IPS DF 6.9 (cell line): ENCODE data around the gene OSBPL3.

Source experiments
- DNase-seq: peaks from one replicate; pipeline ENCODE4 v3.0.0-alpha.2; 2013; ENCODE audit warnings: low read depth, low spot score
- H3K27ac ChIP-seq: one replicate; pipeline ENCODE4 v1.5.1; 2013; ENCODE audit warnings: low read length, control low read depth
- H3K27me3 ChIP-seq: 2 replicates; pipeline ENCODE4 v1.6.1; 2013; ENCODE audit warnings: mild to moderate bottlenecking, low read length; ENCODE audit not compliant: control insufficient read depth, insufficient read depth
- H3K36me3 ChIP-seq: 2 replicates; pipeline ENCODE4 v1.6.1; 2013; ENCODE audit warnings: low read length; ENCODE audit not compliant: control insufficient read depth, insufficient read depth
- H3K4me1 ChIP-seq: 2 replicates; pipeline ENCODE4 v1.6.1; 2013; ENCODE audit warnings: low read length; ENCODE audit not compliant: control insufficient read depth, insufficient read depth
- H3K4me3 ChIP-seq: 2 replicates; pipeline ENCODE4 v1.5.1; 2013; ENCODE audit warnings: mild to moderate bottlenecking, low read length
- H3K9me3 ChIP-seq: 2 replicates; pipeline ENCODE4 v1.6.1; 2013; ENCODE audit warnings: low read length, inconsistent platforms; ENCODE audit not compliant: control insufficient read depth, insufficient read depth
- WGBS: extraction: QIAGEN DNeasy Blood & Tissue Kit; methylation state at CpG from one replicate; pipeline ENCODE4 v1.1.7; 2013; ENCODE audit warnings: mixed read lengths, missing lambda C conversion rate; ENCODE audit not compliant: insufficient read length, insufficient coverage; 5-methylcytosine and 5-hydroxymethylcytosine counted together

OSBPL3 gene

DNA sequence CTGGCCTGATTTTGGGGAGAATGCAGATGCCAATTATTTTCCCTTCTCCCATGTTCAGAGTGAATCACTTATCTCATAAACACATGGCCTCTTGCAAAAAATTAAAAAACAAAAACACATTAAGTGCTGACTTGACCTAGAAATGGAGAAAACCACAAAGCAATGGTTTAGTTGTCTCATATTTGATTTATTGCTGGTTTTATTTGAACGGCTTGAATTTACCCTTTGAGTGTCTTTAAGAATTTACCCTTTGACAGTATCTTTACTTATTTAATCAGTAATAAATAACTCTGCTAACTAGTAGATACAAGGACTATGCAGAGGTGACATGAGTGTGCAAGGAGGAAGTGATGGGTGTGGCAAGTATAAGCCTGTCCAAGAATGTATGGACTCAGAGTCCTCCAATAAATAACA is 154.6 kb downstream of the OSBPL3 start:
- Histone ChIP-seq H3K27me3 (no peaks in the 10 kb centered on the region), H3K9me3 (no peaks in the 10 kb centered on the region), H3K4me1 (no peaks in the 10 kb centered on the region), H3K27ac (no peak overlapping the region), H3K36me3 (no peaks in the 10 kb centered on the region), H3K4me3 (no peak overlapping the region)
- no peak for DNase-seq
- no CpG with 5 or more reads among the region's 1 CpG for WGBS

GRCh38 chr7:24824896-24825295 is 155.1 kb downstream of the OSBPL3 start:
- Histone ChIP-seq H3K27me3 (no peaks in the 10 kb centered on the region), H3K9me3 (no peaks in the 10 kb centered on the region), H3K4me1 (no peaks in the 10 kb centered on the region), H3K27ac (no peak overlapping the region), H3K4me3 (no peak overlapping the region), H3K36me3 (no peaks in the 10 kb centered on the region)
- DNase-seq, result no peak
- WGBS, result no CpG with 5 or more reads among the region's 3 CpGs

DNA sequence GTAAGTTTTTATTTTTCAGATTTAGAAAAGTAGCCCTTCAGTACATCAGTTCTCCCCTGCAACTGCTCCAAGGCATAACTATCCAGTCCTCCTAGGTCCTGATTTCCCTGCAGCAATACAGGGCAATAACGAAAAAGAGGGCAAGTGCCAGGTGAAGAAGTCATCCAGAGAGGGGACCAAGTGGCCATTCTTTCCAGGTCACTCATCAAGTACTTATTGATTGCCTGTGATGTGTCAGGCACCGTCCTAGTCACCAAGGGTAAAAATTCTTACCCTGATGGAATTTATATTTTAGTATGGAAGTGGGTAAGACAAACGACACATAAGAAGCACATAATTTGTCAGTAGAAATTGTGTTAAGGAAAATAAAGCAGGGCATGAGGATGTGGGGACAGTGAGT is 155.6 kb downstream of the OSBPL3 start:
- H3K36me3 ChIP-seq, result no peaks in the 10 kb centered on the region
- H3K27me3 ChIP-seq, result no peaks in the 10 kb centered on the region
- H3K9me3 ChIP-seq, result no peaks in the 10 kb centered on the region
- no CpG with 5 or more reads among the region's 3 CpGs for WGBS
- H3K4me1 ChIP-seq, result no peaks in the 10 kb centered on the region
- H3K4me3 ChIP-seq, result no peak overlapping the region
- no peak for DNase-seq
- no peak overlapping the region for H3K27ac ChIP-seq

DNA sequence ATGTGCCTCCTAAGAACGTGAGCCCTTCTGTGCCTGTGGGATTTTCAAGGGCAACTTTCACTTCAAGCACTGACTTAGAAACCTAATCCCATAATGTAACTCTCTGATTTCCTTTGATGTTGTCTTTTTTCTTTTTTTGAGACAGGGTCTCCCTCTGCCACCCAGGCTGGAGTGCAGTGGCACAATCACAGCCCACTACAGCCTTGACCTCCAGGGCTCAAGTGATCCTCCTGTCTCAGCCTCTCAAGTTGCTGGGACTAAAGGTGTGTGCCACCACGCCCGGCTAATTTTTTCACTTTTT is 158.3 kb downstream of the OSBPL3 start:
- H3K9me3 ChIP-seq, result no peaks in the 10 kb centered on the region
- no peaks in the 10 kb centered on the region for H3K4me1 ChIP-seq
- H3K27me3 ChIP-seq, result no peaks in the 10 kb centered on the region
- H3K36me3 ChIP-seq, result no peaks in the 10 kb centered on the region
- no peak for DNase-seq
- no CpG with 5 or more reads among the region's 3 CpGs for WGBS
- H3K4me3 ChIP-seq, result no peak overlapping the region
- H3K27ac ChIP-seq, result no peak overlapping the region

DNA sequence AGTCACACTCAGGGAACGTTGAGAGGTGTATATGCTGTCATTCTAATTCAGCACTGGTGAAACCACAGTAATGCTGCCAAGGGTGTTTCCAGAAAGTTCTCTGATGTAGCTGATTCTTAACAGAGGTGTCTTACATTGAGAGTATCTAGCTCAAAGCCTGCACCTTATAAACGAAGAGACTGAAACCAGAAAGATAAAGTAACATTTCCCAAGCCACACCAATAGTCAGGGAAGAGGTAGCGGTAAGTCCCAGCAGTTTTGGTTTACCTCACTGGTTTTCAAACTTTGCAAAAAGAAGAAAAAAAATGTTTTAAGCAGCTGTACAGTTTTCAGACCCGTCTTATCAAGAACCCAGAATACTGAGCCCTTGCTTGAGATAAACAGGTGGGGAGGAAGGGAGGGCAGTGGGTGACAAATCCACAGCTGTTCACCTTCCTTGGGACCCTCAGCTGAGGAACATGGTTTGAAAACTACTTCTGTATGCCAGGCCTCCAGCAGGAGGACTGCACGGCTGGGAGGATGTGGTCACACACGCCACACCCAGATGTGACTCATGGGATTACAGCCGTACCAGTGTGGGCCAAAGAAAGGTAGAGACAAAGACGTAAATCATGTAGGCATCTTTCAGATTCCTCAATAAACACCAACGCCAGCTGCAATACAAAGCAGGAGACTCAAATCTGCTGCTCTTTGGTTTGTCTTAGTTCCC is 158.8 kb downstream of the OSBPL3 start:
- Histone ChIP-seq H3K4me1 (no peaks in the 10 kb centered on the region), H3K9me3 (no peaks in the 10 kb centered on the region), H3K27me3 (no peaks in the 10 kb centered on the region), H3K4me3 (no peak overlapping the region), H3K27ac (no peak overlapping the region), H3K36me3 (no peaks in the 10 kb centered on the region)
- WGBS, result no CpG with 5 or more reads among the region's 9 CpGs
- DNase-seq, result no peak

DNA sequence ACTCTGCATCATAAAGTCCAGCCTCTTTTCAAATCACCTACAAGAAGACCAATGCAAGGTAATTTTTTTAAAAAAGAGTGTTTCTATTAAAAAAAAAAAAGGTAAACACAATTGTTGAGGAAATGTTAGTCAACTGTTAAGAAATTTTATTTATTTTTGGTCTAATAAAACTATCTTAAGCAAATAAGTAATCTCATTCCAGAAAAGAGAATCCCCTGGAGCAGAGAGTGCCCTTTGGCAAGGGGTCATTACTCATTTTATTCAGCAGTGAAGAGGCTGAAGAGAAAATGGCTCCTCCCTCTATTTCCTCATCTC is 159.3 kb downstream of the OSBPL3 start:
- Histone ChIP-seq H3K4me1 (no peaks in the 10 kb centered on the region), H3K36me3 (no peaks in the 10 kb centered on the region), H3K9me3 (no peaks in the 10 kb centered on the region), H3K27ac (no peak overlapping the region), H3K27me3 (no peaks in the 10 kb centered on the region), H3K4me3 (no peak overlapping the region)
- DNase-seq, result no peak

- Histone ChIP-seq H3K27ac (no peak overlapping the region), H3K36me3 (no peaks in the 10 kb centered on the region), H3K4me1 (no peaks in the 10 kb centered on the region), H3K9me3 (no peaks in the 10 kb centered on the region), H3K27me3 (no peaks in the 10 kb centered on the region), H3K4me3 (no peak overlapping the region)
- no CpG with 5 or more reads among the region's 11 CpGs for WGBS
- peak; percentile 82 for DNase-seq
Measured at GRCh38 chr7:24819916-24820689, 159.9 kb downstream of the OSBPL3 start.

DNA sequence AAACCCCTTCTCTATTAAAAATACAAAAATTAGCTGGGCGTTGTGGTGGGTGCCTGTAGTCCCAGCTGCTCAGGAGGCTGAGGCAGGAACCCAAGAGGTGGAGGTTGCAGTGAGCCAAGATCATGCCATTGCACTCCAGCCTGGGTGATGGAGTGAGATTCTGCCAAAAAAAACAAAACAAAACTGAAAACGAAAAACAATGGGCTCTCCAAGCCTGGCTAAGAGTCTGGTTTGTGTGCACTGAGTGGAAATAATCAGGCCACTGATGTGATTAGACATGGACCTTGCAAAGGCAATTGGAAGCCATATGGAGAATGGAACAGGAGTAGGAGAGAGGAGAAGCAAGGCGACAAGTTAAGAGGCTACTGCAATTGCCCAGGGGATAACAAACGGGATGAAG is 162.6 kb downstream of the OSBPL3 start:
- no CpG with 5 or more reads among the region's 4 CpGs for WGBS
- H3K36me3 ChIP-seq, result no peaks in the 10 kb centered on the region

DNA sequence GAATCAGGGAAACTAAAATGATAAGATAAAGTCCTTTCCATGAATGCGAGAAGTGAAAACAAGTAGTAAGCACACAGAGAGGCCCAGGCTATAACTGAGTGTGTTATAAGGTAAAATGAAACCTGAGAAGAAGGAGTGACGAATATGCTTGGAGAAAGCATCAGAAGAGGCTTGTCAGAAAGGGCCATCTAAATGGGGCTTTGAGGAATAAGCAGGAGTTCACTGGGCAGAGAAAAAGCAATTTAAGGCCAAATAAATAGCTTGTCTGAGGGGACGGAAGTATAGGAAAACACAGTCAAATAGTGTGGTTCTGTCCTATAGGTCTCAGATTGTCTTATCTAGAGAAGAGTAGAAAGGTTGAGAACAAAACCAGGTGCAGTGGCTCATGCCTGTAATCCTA is 163.1 kb downstream of the OSBPL3 start:
- H3K4me3 ChIP-seq, result no peak overlapping the region
- no peaks in the 10 kb centered on the region for H3K4me1 ChIP-seq
- H3K9me3 ChIP-seq, result no peaks in the 10 kb centered on the region
- no peak for DNase-seq
- no peak overlapping the region for H3K27ac ChIP-seq
- WGBS, result no CpG with 5 or more reads among the region's 3 CpGs
- no peaks in the 10 kb centered on the region for H3K27me3 ChIP-seq
- H3K36me3 ChIP-seq, result no peaks in the 10 kb centered on the region

More for the DNA sequence above, 162.6 kb downstream of the OSBPL3 start:
- Histone ChIP-seq H3K4me1 (no peaks in the 10 kb centered on the region), H3K4me3 (no peak overlapping the region), H3K27me3 (no peaks in the 10 kb centered on the region), H3K27ac (no peak overlapping the region), H3K9me3 (no peaks in the 10 kb centered on the region)
- no peak for DNase-seq

GRCh38 chr7:24812305-24812945 is 167.6 kb downstream of the OSBPL3 start:
- H3K9me3 ChIP-seq, result no peaks in the 10 kb centered on the region
- no peaks in the 10 kb centered on the region for H3K36me3 ChIP-seq
- DNase-seq, result no peak
- H3K4me1 ChIP-seq, result no peaks in the 10 kb centered on the region
- no CpG with 5 or more reads among the region's 4 CpGs for WGBS
- no peak overlapping the region for H3K4me3 ChIP-seq
- H3K27me3 ChIP-seq, result no peaks in the 10 kb centered on the region
- H3K27ac ChIP-seq, result no peak overlapping the region

- WGBS, result no CpG with 5 or more reads among the region's 6 CpGs
- Histone ChIP-seq H3K27ac (no peak overlapping the region), H3K9me3 (no peaks in the 10 kb centered on the region), H3K27me3 (no peaks in the 10 kb centered on the region), H3K4me1 (no peaks in the 10 kb centered on the region), H3K36me3 (no peaks in the 10 kb centered on the region), H3K4me3 (no peak overlapping the region)
- DNase-seq, result no peak
Measured at GRCh38 chr7:24808518-24808917, 171.5 kb downstream of the OSBPL3 start.
